Stimulated activated naive CD4-positive, alpha-beta T cell treated with Interleukin-2 at 50 U/mL for 16 hours (primary cell): ENCODE results near the gene KCNH3.
"Not testable (repeated sequence)": the region's sequence is repeated elsewhere in the genome, so short reads cannot be mapped to it uniquely, and the experiment has no call there.

Experiments
- DNase-seq: peaks from one replicate; lab custom pipeline; 2025; lab: John Stamatoyannopoulos, UW

Gene KCNH3

DNA sequence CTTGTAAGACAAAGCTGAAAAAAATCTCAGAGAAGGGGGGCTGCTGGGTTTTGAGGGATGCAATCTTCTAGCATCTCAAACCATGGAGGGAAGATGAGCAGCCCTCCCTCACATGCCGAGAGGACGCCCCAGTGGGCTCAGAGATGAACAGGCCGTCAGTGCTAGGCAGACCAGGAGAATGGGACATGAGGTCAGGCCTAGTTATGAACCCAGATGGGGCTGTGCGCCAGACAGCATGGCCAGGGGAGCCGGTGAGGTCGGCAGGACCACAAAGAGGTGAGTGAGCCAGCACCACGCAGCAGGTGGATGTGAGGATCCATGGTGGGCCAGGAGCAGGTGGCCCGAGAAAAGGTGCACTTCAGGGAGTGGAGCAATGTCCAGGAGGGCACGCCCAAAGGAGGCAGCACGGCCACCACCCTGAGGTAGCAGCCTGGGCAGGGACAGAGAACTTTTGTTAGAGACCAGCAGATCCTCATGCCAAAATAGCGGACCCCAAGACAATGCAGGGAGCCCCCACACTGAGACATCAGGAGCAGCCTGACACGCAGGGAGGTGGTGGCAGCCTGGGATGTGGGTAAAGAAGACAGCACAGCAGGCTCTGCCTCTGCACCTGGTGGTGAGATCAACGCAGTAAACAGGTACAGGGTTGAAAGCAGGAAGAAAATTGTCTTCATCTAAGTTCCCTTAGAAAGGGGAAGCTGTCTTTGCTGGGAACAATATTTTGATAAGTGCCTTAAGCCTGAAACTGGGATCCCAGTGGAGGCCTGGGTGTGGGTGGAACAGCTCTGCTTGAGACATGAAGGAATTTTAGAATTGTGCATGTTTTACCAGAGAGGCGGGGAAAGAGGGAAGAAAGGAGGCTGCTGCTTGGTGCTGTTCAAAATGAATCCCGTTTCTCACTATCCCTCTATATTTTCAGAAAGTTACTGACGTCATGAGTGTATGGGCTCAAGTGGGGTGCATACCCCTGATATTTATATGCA, 46.9 kb downstream of the KCNH3 start:
- no peak for DNase-seq

DNA sequence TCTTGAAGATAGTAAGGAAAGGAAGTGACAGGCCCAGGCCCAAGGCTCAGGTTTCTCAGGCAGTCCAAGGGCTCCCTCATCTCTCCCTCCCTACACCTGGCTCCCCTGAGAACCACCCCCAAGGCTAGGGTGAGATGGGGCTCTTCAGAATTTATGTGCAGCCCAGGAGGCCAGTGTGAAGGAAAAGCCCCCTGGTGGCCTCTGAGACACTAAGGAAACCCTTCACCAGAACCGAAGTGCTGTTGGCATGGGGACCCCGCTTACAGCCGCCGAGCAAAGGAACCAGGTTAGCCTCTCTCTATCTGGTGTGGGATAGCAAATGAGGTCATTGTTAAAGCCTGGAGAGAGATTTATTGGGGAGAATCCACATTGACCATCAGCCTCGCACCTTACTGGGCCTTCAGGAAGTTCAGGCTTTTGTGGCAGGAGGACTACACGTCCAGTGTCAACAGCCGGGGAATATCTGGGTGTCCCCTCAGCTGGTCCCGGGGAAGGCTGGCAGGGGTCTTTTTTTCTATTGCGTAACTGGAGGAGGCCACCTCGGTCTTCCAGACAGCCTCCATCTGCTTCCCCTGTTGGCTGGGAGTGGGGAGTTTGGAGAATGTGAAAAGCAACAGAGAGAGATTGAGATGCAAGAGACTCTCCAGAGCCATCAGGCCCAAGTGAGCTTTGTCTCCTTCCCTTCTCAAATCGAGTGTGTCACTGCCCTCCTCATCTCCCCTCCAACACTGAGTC, 48.5 kb downstream of the KCNH3 start:
- no peak for DNase-seq

DNA sequence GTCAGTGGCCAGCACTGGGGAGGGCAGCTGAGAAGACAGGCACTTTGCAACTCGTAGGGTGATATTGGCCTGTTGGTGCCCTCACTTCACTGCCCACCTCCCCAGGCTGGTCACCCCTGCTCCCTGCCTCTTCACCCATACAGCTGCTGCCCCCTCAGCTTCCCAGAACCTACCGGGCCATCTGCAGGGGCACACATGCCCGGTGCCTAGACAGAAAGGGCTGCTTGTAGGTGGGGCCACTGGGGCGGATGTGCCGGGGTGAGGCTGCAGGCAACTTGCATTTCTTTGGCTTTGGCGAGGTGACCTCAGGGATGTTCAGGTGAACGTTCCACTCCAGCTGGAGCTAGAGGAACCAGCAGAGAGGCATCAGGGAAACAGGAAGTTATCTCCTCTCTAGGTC, 49.5 kb downstream of the KCNH3 start:
- DNase-seq: no peak

DNA sequence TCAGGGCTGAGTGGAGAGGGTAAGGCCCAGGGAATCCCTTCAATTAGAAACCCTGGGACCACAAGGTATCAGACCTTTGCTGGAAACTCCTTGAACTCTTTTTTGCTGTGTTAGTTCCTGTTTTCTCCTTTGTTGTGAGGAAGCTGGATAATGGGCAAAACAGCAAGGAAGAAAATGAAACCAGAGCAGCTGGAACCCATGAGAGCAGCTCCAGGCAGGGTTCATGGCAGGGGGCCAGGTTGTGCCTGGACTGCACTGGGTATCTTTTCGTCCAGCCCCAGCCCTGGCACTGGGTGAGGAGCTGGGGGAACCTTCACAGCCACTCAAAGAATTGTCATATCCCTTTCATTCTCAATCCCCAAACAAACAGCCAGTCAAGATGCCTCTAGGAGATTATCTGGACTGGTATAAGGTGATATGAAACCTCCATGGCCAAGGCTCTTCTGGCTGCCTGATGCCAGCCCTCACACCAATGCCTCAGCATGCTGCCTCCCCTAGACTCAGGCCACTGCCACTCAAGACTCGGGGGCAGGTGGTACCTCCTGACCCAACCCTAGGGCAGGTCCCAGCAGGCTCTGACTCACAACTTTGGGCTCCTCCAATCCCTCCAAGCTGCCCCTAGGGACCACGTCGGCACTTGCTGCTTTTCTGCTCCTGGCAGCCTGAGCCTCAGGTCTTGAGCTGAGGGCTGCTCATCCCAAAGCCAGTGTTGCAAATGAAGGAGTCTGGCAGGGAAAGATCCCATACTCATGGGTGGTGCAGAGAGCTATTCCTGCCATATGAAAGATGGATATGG, 50.1 kb downstream of the KCNH3 start:
- DNase-seq: no peak

DNA sequence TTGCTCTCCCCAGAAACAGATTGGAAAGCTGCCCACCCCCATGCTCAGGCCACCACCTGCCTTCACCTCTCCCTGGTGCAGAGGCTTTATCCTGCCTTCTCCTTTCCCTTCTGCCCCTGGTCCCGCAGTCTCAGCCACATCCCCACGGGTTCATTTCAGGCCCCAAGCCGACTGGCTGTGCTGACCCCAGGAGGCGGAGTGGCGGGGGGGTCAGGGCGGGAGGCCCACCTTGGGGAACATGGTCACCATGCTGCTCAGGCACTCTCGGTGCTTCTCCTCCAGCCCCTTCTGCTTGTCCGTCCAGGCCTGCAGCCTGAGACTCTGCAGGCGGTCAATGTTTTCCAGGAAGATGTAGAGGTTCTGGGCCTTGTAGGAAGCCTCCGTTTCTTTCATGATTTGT, 59.7 kb downstream of the KCNH3 start:
- DNase-seq: no peak

DNA sequence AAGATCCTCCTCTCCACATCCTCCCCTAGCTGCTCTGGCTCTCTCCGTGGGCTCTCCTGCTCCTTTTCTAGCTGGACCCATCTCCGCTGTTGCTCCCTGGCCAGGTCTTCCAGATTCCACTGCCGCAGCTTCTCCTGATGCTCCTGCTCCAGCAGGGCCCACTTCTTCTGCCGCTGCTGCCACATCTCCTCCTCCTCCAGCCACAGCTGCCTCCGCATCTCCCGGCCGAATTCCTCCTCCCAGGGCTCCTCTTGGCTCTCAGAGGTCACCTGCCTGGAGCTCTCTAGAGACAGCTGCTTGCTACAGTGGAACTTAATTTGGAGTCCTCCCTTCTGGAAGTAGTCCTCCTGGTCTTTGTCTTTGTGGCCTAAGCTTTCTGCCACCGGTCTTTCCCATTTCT, 61.1 kb downstream of the KCNH3 start:
- no peak for DNase-seq

DNA sequence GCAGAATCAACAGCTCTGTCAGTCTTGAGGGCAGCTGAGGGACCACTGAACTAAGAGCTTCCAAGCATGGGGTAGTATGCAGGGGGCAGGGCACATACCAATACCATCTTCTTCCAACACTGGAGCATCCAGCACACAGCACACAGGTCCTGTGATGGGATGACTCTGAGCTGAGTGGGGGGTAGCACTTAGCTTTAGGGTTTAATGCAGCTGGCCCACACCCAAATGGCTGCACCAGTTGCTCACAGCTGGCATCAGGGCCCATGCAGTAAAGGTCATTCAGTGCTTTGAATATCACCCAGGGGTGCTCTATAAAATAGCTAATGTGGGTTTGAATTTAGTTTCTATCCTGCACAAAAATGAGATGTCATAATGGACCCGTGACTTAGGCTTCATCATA, 64.9 kb downstream of the KCNH3 start:
- DNase-seq: no peak

DNA sequence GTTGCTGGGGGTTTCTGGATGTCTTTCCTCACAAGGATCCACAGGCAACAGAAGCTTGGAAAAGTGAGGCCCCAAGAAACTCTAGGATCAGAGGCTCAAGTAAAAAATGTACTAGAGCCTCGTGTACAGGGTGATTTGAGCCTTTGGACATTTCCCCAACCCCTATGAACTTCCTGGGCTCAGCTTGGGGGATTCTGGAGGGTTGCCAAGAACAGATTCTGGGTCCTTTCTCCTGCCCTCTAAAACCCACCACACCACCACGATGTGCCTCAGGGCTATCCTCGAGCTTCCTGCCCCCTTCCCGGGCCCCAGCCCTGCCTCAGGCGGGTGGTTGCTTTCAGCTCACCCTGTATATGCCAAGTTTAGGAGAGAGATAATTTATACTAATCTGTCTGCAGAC, 66.0 kb downstream of the KCNH3 start:
- DNase-seq: no peak

DNA sequence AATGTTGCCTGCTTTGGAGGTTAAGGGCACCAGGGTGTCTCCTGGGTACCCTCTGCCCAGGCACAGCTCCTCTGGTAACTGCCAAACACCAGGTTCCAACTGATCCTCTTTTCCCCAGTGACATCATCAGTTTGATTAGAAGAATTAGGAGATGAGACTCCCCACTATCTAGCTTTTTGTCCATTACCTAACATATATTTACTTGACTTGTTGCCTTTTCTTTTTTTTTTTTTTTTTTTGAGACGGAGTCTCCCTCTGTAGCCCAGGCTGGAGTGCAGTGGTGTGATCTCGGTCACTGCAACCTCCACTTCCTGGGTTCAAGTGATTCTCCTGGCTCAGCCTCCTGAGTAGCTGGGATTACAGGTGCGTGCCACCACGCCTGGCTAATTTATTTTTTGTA, 66.7 kb downstream of the KCNH3 start, which contains the start of gene FAM186B:
Gene FAM186B, minus strand, starts transcription at position 101 of the 400 bp plus-strand sequence. CDS start 162 bp downstream, outside the sequence.
- DNase-seq: not testable (repeated sequence)
